ENCODE results near the gene ITPKC.

GRCh38 chr19:40759352-40759751, 42.4 kb downstream of the ITPKC start:
- no peak for TF ChIP-seq EP300 (IDR thresholded peaks at IDR 0.05; ENCODE audit: low read depth)
- TF ChIP-seq, protein P1, sequence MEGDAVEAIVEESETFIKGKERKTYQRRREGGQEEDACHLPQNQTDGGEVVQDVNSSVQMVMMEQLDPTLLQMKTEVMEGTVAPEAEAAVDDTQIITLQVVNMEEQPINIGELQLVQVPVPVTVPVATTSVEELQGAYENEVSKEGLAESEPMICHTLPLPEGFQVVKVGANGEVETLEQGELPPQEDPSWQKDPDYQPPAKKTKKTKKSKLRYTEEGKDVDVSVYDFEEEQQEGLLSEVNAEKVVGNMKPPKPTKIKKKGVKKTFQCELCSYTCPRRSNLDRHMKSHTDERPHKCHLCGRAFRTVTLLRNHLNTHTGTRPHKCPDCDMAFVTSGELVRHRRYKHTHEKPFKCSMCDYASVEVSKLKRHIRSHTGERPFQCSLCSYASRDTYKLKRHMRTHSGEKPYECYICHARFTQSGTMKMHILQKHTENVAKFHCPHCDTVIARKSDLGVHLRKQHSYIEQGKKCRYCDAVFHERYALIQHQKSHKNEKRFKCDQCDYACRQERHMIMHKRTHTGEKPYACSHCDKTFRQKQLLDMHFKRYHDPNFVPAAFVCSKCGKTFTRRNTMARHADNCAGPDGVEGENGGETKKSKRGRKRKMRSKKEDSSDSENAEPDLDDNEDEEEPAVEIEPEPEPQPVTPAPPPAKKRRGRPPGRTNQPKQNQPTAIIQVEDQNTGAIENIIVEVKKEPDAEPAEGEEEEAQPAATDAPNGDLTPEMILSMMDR (IDR thresholded peaks at IDR 0.05): no peak
